Kidney tubule cell (primary cell): ENCODE measurements around the gene KDM7A.

Experiments
- DNase-seq: peaks from one replicate; pipeline ENCODE4 v3.0.0-alpha.2; 2018; ENCODE audit warnings: low spot score

KDM7A gene

DNA sequence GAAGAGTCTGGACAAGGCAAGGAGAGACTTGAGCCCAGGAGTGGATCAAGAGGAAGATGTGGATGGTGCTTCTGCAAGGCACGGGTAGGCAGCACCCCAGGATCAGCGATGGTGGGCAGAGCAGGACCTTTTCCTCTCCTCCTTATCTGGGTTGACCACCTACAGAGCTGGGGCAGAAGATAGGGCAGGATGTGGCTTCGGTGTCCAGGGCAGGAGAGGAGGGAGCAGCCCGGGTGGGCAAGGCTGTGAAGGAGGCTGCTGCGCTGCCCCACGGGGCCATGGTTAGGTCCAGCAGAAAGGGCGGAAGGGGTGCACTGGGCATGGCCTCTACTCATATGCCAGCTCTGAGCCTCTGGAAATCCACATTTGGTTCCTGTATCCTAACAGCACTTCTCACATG is 94.0 kb downstream of the KDM7A start:
- no peak for DNase-seq

DNA sequence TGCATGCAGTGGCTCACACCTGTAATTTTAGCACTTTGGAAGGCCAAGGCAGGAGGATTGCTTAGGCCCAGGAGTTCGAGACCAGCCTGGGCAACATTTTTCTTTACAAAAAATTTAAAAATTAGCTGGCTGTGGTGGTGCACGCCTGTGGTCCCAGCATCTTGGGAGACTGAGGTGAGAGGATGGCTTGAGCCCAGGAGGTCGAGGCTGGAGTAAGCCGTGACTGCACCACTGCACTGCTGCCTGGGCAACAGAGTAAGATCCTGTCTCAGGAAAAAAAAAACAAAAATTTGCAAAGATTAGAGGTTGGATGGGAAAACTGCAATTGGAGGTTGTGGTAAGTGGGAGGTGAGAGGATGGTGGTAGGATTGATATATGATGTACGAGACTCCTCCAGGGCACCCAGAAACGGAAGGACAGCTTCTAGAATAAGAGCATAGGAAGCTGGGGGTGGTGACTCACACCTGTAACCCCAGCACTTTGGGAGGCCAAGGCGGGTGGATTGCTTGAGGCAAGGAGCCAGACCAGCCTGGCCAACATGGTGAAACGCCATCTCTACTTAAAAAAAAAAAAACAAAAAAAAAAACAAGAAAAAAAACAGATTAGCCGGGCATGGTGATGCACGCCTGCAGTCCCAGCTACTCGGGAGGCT is 94.9 kb downstream of the KDM7A start:
- no peak for DNase-seq

GRCh38 chr7:140080919-140081318 is 95.9 kb downstream of the KDM7A start:
- DNase-seq = no peak

DNA sequence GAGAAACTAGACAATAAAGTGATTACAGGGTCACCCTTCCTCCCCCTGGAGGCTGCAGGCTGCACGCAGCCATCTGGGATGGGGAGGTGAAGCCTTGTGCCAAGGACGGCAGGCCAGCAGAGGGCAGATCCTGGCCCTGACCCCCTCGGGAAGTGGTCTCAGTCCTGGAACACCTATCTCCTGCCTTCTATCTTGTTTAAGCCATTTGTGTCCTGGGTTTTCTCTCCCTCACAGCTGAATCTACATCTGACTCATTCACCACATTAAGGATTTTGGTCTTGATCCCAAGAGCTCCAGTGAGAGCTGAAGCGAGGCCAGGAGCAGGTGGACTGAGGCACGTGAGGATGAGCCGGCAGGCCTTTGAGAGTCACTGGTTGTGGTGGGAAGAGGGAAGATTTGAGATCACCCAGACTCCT is 97.7 kb downstream of the KDM7A start:
- peak; percentile 49 for DNase-seq

- DNase-seq = no peak
These were observed 98.4 kb downstream of the KDM7A start for GRCh38 chr7:140078392-140078791.

GRCh38 chr7:140074780-140075179 is 102.0 kb downstream of the KDM7A start:
- no peak for DNase-seq

- DNase-seq = no peak
These were observed 106.2 kb downstream of the KDM7A start for GRCh38 chr7:140070546-140070945.

DNA sequence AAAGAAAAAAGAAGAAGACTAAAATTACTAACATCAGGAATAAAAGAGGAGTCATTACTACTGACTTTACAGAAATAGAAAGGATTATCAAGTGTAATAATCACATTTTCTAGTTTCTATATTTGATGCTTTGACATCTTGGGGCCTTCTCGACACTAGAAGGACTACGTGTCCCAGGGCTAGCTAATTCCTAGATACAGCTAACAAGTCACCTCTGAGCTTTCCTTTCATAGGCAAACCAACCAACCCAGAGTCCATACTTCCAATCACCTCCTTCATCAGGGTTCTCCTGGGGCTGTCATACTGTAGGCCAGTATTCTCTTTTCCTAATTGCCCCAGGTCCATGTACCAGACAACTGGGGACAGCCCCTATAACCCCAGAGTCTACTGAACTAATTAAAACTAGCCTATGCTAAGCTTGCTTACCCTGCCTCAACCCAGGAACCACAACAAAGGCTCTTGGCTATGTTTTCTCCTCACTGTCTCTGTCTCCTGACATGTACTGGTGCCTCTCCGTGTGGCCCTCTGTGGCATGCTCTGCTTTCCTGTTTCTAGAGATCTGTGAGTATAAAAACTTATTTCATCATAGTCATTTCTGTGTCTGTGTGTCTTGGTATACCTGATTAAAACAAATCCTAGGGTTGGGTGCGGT is 107.4 kb downstream of the KDM7A start:
- DNase-seq = no peak

DNA sequence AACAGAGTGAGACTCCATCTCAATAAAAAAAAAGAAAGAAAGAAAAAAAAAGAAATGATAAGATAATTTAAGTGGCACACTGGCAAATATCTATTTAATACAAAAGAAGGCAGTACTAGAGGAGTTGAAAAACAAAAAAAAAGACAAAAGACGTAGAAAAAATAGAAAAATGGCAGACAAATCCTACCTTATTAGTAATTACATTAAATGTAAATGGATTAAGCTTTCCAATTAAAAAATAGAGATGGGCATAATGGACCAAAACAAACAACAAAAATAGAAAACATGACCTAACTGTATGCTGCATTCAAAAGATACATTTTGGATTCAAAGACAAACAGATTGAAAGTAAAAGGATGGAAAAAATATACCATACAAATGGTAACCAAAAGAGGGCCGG is 108.8 kb downstream of the KDM7A start:
- DNase-seq = no peak

DNA sequence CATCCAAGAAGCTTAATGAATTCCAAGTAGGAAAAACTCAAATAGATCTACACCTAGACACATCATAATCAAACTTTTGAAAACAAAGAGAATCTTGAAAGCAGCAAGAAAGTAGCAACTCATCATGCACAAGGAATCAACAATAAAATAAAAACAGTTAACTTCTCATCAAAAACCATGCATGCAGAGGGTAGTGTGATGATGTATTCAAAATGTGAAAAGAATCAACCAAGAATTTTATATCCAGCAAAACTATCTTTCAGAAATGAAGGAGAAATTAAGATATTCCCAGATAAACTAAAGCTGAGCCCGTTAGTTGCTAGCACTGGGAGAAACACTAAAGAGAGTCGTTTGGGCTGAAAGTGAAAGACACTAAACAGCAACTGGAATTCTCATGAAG is 109.7 kb downstream of the KDM7A start:
- no peak for DNase-seq

DNA sequence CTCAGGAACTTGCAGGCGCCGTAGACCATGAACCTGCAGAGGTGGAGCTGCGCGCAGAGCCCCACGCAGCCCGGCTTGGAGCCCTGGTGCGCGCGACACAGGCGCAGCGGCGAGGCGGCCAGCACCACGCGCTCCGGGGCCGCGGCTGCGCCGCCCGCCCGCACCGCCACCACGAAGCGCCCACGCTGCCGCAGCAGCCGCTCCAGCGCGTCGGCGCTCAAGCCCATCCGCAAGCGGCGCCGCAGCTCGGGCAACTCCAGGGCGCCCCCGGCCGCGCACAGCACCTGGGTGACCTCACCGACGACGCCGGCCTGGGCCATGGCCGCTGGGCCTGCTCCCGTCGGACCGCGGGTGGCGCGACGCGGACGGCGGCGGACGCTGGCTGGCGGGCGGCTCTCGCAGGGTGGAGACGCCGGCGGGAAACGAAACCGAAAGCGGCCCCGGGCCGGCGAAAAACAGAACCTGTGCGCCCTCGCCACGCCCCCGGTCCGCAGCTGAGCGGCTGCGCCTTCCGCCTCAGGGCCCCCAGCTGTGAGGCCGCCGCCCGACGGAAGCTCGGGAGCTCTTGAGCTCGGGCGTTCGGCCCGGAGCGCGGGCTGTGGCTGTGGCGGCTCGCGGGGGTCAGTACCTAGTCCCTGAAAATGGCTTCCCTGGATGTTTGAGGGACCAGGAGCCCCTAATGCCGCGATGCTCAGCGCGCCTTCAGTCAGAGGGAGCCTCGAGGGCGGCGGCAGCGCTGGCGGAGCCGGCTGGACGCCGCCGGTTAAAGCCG is 114.1 kb downstream of the KDM7A start, which contains the start of gene PARP12:
PARP12 (minus strand) TSS at position 424 of the 772 bp plus-strand sequence; CDS start at position 320, 104 bp downstream.
- peak; percentile 92 for DNase-seq

- DNase-seq = peak; percentile 38
These were observed 114.7 kb downstream of the KDM7A start for GRCh38 chr7:140062118-140062527.

- peak; percentile 17 for DNase-seq
These were observed 115.2 kb downstream of the KDM7A start for GRCh38 chr7:140061607-140061930.

DNA sequence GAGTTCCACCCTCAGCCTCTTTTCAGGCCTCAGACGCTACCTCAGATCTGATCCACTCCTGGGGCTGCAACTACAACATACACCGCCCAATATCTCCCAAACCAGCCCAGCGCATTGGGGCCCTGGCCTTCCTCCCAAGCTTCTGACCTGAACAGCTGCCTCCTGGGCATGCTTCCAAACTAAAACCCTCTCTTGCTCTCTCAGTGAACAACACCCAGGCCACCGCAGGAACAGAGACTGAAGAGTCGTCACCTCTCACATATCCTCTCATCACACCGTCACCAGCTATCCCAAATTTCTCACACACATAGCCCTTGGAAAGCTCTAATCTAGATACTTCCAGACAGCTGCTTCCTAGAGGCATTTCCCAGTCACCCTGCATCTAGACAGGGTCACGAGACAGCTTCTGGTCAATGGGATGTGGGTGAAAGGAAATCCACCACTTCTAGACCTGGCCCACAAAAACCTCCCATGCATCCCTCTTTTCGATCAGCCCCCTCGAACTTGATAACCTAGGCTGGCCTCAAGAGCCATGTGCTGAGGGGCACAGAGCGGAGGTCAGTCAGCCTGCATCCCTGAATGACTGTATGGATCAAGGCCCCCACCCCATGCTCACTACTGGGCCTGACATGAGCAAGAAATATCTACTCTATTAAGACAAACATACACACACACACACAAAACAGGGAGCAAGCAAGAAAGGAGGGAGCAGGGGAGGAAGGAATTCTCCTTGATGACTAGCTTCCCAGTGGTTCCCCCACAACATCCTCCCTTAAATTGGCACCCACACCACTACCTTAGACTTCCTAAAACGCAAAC is 115.8 kb downstream of the KDM7A start:
- peak; percentile 21 for DNase-seq

- DNase-seq = peak; percentile 52
These were observed 116.5 kb downstream of the KDM7A start for GRCh38 chr7:140060243-140060630.

DNA sequence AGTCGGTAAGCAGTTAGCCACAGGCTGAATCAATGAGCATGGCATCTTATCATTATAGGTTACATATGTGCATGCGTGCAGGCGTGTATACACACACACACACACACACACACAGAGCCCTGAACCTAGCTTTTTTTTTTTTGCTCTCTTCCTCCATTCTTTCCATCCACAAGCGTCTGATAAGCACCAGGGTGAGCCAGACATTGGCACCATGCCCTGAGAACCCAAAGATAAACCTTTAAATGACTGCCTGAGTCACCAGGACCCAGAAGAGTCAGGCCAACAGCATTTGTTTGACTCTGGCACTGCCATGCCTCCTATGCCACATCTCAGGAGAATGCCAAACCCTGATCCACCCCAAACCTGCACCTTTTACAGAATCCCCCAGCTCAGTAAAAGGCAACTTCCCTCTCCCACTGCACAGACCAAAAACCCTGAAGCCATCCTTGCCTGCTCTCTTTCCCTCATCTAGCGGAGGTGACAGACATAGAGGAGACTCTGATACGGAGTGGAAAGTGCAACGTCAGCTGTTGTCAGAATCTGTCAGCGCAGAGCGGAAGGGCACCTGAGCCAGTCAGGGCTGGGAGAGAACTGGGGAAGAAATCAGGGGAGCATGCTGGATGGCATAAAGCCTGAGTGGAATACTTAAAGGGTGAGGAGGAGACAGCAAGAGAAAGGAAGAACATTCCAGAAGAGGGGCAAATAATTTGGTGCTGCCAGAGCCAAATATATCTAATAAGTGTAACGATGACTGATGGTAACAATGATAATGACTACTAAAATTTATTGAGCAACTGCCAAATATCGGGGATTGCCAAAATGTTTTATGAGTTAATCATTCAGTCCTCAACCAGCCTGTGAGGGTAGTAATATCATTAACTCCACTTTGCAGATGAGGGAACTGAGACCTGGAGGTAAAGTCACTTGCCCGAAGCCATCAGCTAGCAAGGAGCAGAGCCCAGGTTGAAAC is 117.2 kb downstream of the KDM7A start:
- DNase-seq = peak; percentile 93

- DNase-seq = no peak
These were observed 118.3 kb downstream of the KDM7A start for GRCh38 chr7:140058517-140058916.

DNA sequence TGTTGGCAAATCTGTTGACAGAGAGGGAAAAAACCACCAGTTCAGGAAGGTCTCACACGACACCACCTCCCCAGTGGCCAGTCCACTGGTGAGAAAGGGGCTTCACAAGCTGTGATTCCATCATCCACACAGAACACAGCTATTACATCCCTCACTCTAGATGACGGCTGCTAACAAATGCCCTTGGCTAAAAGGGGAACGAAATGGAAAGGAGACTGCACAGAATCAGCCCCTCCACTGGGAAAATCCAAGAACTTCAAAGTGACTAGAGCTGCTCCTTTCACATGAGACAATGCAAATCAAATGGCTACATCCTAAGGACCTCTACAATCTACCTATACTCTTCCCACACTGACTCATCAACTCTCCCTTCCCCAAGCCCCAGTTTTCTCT is 119.6 kb downstream of the KDM7A start:
- DNase-seq = no peak

GRCh38 chr7:140056431-140057142 is 120.2 kb downstream of the KDM7A start:
- no peak for DNase-seq

DNA sequence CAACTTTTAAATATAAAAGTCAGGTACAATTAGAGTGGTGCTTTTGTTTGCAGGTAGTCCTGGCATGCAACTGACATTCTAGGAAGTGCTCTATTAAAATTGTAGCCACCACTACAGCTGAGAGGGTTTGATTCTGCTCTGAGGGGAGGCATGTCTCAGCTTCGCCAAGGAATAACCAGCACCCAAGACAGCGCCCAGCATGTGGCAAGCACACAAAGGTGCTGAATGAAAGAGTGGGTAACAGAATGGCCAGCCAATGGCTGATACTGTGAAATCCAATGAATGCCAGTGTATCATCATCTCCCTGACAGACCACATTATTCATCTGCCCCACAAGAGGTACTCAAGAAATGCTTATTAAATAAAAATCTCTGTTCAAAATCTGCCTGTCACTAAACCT is 121.0 kb downstream of the KDM7A start:
- no peak for DNase-seq

- no peak for DNase-seq
These were observed 122.0 kb downstream of the KDM7A start for GRCh38 chr7:140054751-140055150.
